HG02588 (cell line): ENCODE results near the gene C1orf232.

Source experiments
- ATAC-seq: cut with Tn5 transposase; IDR thresholded peaks from one replicate; pipeline ENCODE4 v1.9.1; 2021; ENCODE audit warnings: mild to moderate bottlenecking, moderate library complexity; ENCODE audit not compliant: unreplicated experiment

The C1orf232 gene

DNA sequence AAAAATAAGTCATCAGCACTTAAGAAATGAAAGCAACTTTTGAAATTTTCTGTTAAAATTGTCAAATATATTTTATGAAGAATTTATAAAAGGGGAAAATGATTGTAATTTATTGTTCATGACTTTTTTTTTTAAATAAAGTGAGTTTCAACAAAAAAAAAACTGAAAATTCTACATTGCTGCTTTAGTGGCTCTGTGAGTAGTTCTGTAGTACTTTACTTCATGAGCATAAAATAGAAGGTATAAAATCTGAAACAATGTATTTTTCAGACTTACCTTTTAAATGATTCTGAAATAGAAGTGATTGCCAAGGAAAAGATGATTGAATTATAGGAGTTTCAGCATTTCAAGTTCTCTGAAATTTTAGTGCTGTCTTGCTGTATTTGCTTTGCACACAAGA lies 43.4 kb downstream of the C1orf232 start:
- ATAC-seq = no peak

DNA sequence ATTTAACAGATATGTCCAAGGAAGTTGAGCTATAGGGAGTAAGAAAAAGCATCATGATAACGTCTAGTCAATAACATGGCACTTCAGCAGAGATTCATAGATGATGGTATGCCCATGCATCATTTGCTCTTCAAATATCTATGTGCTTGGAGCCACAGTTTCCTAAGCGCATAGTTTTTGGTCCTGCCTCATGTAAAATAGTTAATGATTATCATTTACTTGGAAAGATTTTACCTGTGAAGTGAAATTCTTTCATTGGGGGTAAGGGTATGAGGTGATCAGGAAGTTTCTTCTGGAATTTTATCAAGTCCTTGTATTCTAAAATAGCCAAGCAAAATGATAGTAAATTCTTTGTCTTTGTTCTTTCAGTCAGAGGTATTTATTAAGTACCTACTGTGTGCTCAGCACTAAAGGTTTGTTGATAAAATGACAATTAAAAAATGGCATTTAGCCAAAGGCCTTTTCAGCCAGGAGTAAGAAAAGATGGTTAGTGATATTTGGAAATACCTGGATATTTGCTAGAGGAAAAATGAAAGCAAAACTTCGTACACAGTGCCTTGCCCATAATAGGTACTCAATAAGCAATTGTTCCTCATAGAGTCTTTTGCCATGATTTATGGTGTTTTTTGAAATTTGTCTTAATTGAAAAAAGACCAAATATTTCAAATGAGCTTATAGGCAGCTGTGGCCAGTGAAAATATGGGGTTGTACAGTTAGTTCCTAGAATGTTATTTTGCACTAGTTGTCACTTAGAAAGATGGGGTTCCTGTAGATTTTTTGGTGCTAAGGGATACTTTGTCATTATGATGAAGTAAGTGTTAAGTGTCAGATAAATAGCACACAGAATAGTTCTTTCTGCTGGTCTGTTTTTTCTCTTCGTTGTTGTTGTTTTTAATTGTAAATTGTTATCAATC lies 44.1 kb downstream of the C1orf232 start:
- ATAC-seq = no peak

GRCh38 chr1:26122988-26123973 lies 45.5 kb downstream of the C1orf232 start:
- ATAC-seq = no peak

- ATAC-seq = no peak
These were observed 46.6 kb downstream of the C1orf232 start for GRCh38 chr1:26121854-26122773.

GRCh38 chr1:26119892-26120608 lies 48.7 kb downstream of the C1orf232 start:
- no peak for ATAC-seq

DNA sequence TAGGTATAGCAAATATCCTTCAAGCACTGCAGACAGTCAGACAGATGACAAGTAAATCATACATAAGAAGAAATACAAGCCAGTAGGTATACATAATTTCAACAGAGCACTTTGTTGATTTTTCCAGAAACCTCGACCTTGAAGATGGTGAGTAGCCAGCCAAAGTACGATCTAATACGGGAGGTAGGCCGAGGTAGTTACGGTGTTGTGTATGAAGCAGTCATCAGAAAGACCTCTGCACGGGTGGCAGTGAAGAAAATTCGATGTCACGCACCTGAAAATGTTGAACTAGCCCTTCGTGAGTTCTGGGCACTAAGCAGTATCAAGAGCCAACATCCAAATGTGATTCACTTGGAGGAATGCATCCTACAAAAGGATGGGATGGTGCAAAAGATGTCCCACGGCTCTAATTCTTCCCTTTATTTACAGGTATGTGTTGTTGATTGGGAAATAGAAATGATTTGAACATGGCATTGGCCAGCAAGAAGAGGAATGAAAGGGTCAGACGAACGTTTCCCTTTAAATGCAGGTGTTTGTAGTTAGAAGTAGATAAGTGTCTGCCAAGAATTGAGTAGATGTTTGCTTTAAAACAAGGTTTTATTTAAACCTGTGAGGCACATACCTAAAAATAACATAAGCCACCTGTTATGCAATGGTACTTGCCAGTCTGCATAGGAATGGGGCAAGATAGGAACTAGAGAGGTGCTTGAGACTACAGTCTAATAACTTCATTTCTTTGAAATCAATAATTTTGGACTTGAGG lies 54.4 kb downstream of the C1orf232 start:
- ATAC-seq = no peak
